ENCODE data around the gene SOX30. TPM values are rescaled to one million over a fixed set of nuclear protein-coding genes. Genes with fewer than 3 reads are reported as not detected.

The SOX30 gene
- total RNA-seq, 2 experiments from 2014 or later = 0.16 to 0.29 TPM

GRCh38 chr5:157657516-157657915, 5.3 kb upstream of the SOX30 start:
- peaks cover 47% of the 10 kb centered on the region for H3K9me3 ChIP-seq (ENCODE audit: low read length)

GRCh38 chr5:157651623-157652376, 438 bp downstream of the SOX30 start:
- H3K27ac ChIP-seq (ENCODE audit: low read depth, low read length, poor library complexity, severe bottlenecking) = no peak overlapping the region
- H3K4me1 ChIP-seq (ENCODE audit: insufficient read depth, low read length, poor library complexity, severe bottlenecking) = no peaks in the 10 kb centered on the region
- intact Hi-C loops (cut with micrococcal nuclease; ENCODE audit: unreplicated experiment) = no loop called here
- H3K4me3 ChIP-seq (ENCODE audit: low read depth, low read length, poor library complexity, severe bottlenecking) = no peak overlapping the region
- no peak for DNase-seq (ENCODE audit: low spot score)
- no peaks in the 10 kb centered on the region for H4K20me1 ChIP-seq (ENCODE audit: insufficient read depth, low read length)
- no peak overlapping the region for H2AFZ ChIP-seq (ENCODE audit: low read length)
- H3K9me3 ChIP-seq (ENCODE audit: low read length) = peaks cover 17% of the 10 kb centered on the region
- no peaks in the 10 kb centered on the region for H3K79me2 ChIP-seq (ENCODE audit: insufficient read depth, low read depth, low read length)
- no TSS peak for BruUV-seq (replicated peaks)
- H3K4me2 ChIP-seq (ENCODE audit: low read length) = no peak overlapping the region
- CTCF ChIA-PET (ENCODE audit: unreplicated experiment) = no interaction called here
- H3K9me2 ChIP-seq (ENCODE audit: insufficient read depth, low read length) = no peaks in the 10 kb centered on the region
- TF ChIP-seq EZH2phosphoT487 (IDR thresholded peaks at IDR 0.05; ENCODE audit: borderline replicate concordance, low read depth, low read length) (no peak), CTCF (conservative IDR thresholded peaks at IDR 0.05; ENCODE audit: low read length) (no peak)
- H3K36me3 ChIP-seq (ENCODE audit: insufficient read depth, low read length) = no peaks in the 10 kb centered on the region
- POLR2A ChIA-PET = no interaction called here

More at GRCh38 chr5:157657516-157657915, 5.3 kb upstream of the SOX30 start:
- Histone ChIP-seq H3K9me2 (ENCODE audit: insufficient read depth, low read length) (no peaks in the 10 kb centered on the region), H4K20me1 (ENCODE audit: insufficient read depth, low read length) (no peaks in the 10 kb centered on the region), H3K27ac (ENCODE audit: low read depth, low read length, poor library complexity, severe bottlenecking) (no peak overlapping the region), H3K36me3 (ENCODE audit: insufficient read depth, low read length) (no peaks in the 10 kb centered on the region), H3K4me1 (ENCODE audit: insufficient read depth, low read length, poor library complexity, severe bottlenecking) (no peaks in the 10 kb centered on the region), H3K79me2 (ENCODE audit: insufficient read depth, low read depth, low read length) (no peaks in the 10 kb centered on the region), H3K4me3 (ENCODE audit: low read depth, low read length, poor library complexity, severe bottlenecking) (no peak overlapping the region), H3K4me2 (ENCODE audit: low read length) (no peak overlapping the region), H2AFZ (ENCODE audit: low read length) (no peak overlapping the region)
- POLR2A ChIA-PET = interaction anchor here (0.7 kb wide), 1 partner anchor 50 kb away, joined by 3 read pairs; no protein-coding TSS in a partner anchor
- TF ChIP-seq CTCF (conservative IDR thresholded peaks at IDR 0.05; ENCODE audit: low read length) (no peak), EZH2phosphoT487 (IDR thresholded peaks at IDR 0.05; ENCODE audit: borderline replicate concordance, low read depth, low read length) (no peak)
- CTCF ChIA-PET (ENCODE audit: unreplicated experiment) = no interaction called here
- DNase-seq (ENCODE audit: low spot score) = peak; percentile 36
- no TSS peak for BruUV-seq (replicated peaks)
- intact Hi-C loops (cut with micrococcal nuclease; ENCODE audit: unreplicated experiment) = no loop called here

- H3K36me3 ChIP-seq (ENCODE audit: insufficient read depth, low read length) = no peaks in the 10 kb centered on the region
- H3K4me2 ChIP-seq (ENCODE audit: low read length) = no peak overlapping the region
- H3K9me3 ChIP-seq (ENCODE audit: low read length) = peaks cover 10% of the 10 kb centered on the region; the same call in 1 of the 2 replicates
- POLR2A ChIA-PET = no interaction called here
- H3K4me1 ChIP-seq (ENCODE audit: insufficient read depth, low read length, poor library complexity, severe bottlenecking) = no peaks in the 10 kb centered on the region
- CTCF ChIA-PET (ENCODE audit: unreplicated experiment) = no interaction called here
- TF ChIP-seq CTCF (conservative IDR thresholded peaks at IDR 0.05; ENCODE audit: low read length) (no peak), EZH2phosphoT487 (IDR thresholded peaks at IDR 0.05; ENCODE audit: borderline replicate concordance, low read depth, low read length) (no peak)
- H3K27ac ChIP-seq (ENCODE audit: low read depth, low read length, poor library complexity, severe bottlenecking) = no peak overlapping the region
- H3K9me2 ChIP-seq (ENCODE audit: insufficient read depth, low read length) = no peaks in the 10 kb centered on the region
- no peaks in the 10 kb centered on the region for H4K20me1 ChIP-seq (ENCODE audit: insufficient read depth, low read length)
- H3K79me2 ChIP-seq (ENCODE audit: insufficient read depth, low read depth, low read length) = no peaks in the 10 kb centered on the region
- H3K4me3 ChIP-seq (ENCODE audit: low read depth, low read length, poor library complexity, severe bottlenecking) = no peak overlapping the region
- H2AFZ ChIP-seq (ENCODE audit: low read length) = no peak overlapping the region
- DNase-seq (ENCODE audit: low spot score) = no peak
- BruUV-seq (replicated peaks) = no TSS peak
- intact Hi-C loops (cut with micrococcal nuclease; ENCODE audit: unreplicated experiment) = no loop called here
Observed at GRCh38 chr5:157650991-157651611, 1.1 kb downstream of the SOX30 start.
